Activated CD4-positive, alpha-beta T cell treated with anti-CD3 and anti-CD28 coated beads, Interleukin-2, amount 10 ng/mL, durations not matched to agents 7 days and 5 days (primary cell): ENCODE data around the gene SLC37A1. TPM values are rescaled to one million over a fixed set of nuclear protein-coding genes. Genes with fewer than 3 reads are reported as not detected.
"Not testable (repeated sequence)": the region's sequence is repeated elsewhere in the genome, so short reads cannot be mapped to it uniquely, and the experiment has no call there.

Experiments used
- CTCF ChIA-PET: fragments of 350-600 bp; sonication (Branson Sonifier 250); formaldehyde crosslinking; loops from one replicate; lab custom pipeline; 2021; ENCODE audit warnings: antibody characterized with exemption; lab: Charles Lee
- POLR2A ChIA-PET: fragments of 350-600 bp; sonication (Branson Sonifier 250); formaldehyde crosslinking; loops from one replicate; lab custom pipeline; 2021; ENCODE audit warnings: antibody characterized with exemption; lab: Charles Lee
- DNase-seq: peaks from one replicate; pipeline ENCODE4 v3.0.0-alpha.2; 2020
- H3K27ac Mint-ChIP-seq: one replicate; pipeline ENCODE4 v1.8.0; 2021; ENCODE audit warnings: mild to moderate bottlenecking, moderate library complexity, mixed read lengths
- H3K27me3 Mint-ChIP-seq: one replicate; pipeline ENCODE4 v1.8.0; 2021; ENCODE audit warnings: mixed read lengths
- H3K36me3 Mint-ChIP-seq: one replicate; pipeline ENCODE4 v1.8.0; 2021; ENCODE audit warnings: low read depth, mixed read lengths
- H3K4me1 Mint-ChIP-seq: one replicate; pipeline ENCODE4 v1.8.0; 2021; ENCODE audit warnings: mixed read lengths
- H3K4me3 Mint-ChIP-seq: one replicate; pipeline ENCODE4 v1.8.0; 2021; ENCODE audit warnings: mild to moderate bottlenecking, moderate library complexity, mixed read lengths
- H3K9me3 Mint-ChIP-seq: one replicate; pipeline ENCODE4 v1.8.0; 2021; ENCODE audit warnings: mixed read lengths
- total RNA-seq, 2 experiments: library from RNA; stranded (reverse); gene quantifications; one replicate each; pipeline ENCODE4 v1.2.3, GENCODE V29; 2021

The SLC37A1 gene
- total RNA-seq, 2 experiments from 2014 or later: 19.2 to 20.2 TPM

GRCh38 chr21:42612390-42612789, 98.7 kb downstream of the SLC37A1 start:
- Mint-ChIP-seq H3K4me3 (no peak overlapping the region), H3K9me3 (peaks cover 9% of the 10 kb centered on the region), H3K27me3 (peaks cover 4% of the 10 kb centered on the region), H3K27ac (no peak overlapping the region), H3K36me3 (peaks cover 3% of the 10 kb centered on the region), H3K4me1 (peaks cover 11% of the 10 kb centered on the region)
- POLR2A ChIA-PET: no interaction called here
- CTCF ChIA-PET: interaction anchor here (0.7 kb wide), 1 partner anchor 18 kb away, joined by 3 read pairs; no protein-coding TSS in a partner anchor
- no peak for DNase-seq

DNA sequence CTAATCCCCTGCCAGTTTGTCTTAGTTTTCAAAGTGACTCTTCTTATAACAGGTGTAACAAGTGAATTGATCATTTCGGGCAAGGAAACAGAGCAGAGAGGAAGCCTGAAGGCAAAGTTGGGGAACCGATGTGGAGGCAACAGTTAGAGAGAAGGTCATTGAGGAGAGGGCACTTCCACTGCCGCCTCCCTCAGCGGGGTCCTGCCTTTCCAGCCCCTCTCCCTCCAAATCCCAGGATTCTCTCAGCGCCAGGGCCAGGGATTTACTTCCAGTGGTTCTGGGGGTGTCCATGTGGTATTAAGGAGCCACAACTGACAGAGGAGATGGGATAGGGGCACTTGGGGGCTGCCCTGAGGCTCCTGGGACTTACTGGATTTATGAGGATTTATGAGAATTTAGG, 100.1 kb downstream of the SLC37A1 start:
- peaks cover 9% of the 10 kb centered on the region for H3K9me3 Mint-ChIP-seq
- peaks cover 3% of the 10 kb centered on the region for H3K36me3 Mint-ChIP-seq
- DNase-seq: no peak
- CTCF ChIA-PET: no interaction called here
- POLR2A ChIA-PET: no interaction called here
- H3K4me1 Mint-ChIP-seq: peaks cover 11% of the 10 kb centered on the region
- H3K27me3 Mint-ChIP-seq: peaks cover 9% of the 10 kb centered on the region
- no peak overlapping the region for H3K4me3 Mint-ChIP-seq
- H3K27ac Mint-ChIP-seq: no peak overlapping the region

- H3K9me3 Mint-ChIP-seq: peaks cover 9% of the 10 kb centered on the region
- H3K4me1 Mint-ChIP-seq: peaks cover 10% of the 10 kb centered on the region
- H3K4me3 Mint-ChIP-seq: no peak overlapping the region
- POLR2A ChIA-PET: no interaction called here
- H3K27me3 Mint-ChIP-seq: peaks cover 16% of the 10 kb centered on the region
- peaks cover 3% of the 10 kb centered on the region for H3K36me3 Mint-ChIP-seq
- peak; percentile 67 for DNase-seq
- H3K27ac Mint-ChIP-seq: no peak overlapping the region
- CTCF ChIA-PET: interaction anchor here (1.0 kb wide), 2 partner anchors 17 to 21 kb away, joined by 3 to 4 read pairs; no protein-coding TSS in a partner anchor
These were observed 100.7 kb downstream of the SLC37A1 start for GRCh38 chr21:42614396-42614795.

GRCh38 chr21:42614811-42615351, 101.2 kb downstream of the SLC37A1 start:
- H3K27me3 Mint-ChIP-seq: peaks cover 16% of the 10 kb centered on the region
- CTCF ChIA-PET: interaction anchor here (0.6 to 1.0 kb wide), 3 partner anchors 17 to 231 kb away, joined by 3 to 4 read pairs (median 3); no protein-coding TSS in a partner anchor
- H3K4me1 Mint-ChIP-seq: peaks cover 6% of the 10 kb centered on the region
- H3K27ac Mint-ChIP-seq: no peak overlapping the region
- H3K4me3 Mint-ChIP-seq: no peak overlapping the region
- POLR2A ChIA-PET: interaction anchor here (0.6 kb wide), 1 partner anchor 375 kb away, joined by 3 read pairs; no protein-coding TSS in a partner anchor
- H3K36me3 Mint-ChIP-seq: peaks cover 3% of the 10 kb centered on the region
- H3K9me3 Mint-ChIP-seq: peaks cover 9% of the 10 kb centered on the region
- DNase-seq: peak; percentile 67

- H3K4me1 Mint-ChIP-seq, H3K9me3 Mint-ChIP-seq, H3K36me3 Mint-ChIP-seq, DNase-seq, H3K4me3 Mint-ChIP-seq, H3K27ac Mint-ChIP-seq: not testable (repeated sequence)
- CTCF ChIA-PET: interaction anchor here (0.6 to 1.0 kb wide), 3 partner anchors 18 to 231 kb away, joined by 3 to 4 read pairs (median 3); no protein-coding TSS in a partner anchor
- POLR2A ChIA-PET: interaction anchor here (0.6 kb wide), 1 partner anchor 374 kb away, joined by 3 read pairs; no protein-coding TSS in a partner anchor
- H3K27me3 Mint-ChIP-seq: peaks cover 18% of the 10 kb centered on the region
These were observed 101.7 kb downstream of the SLC37A1 start for GRCh38 chr21:42615377-42615776.

DNA sequence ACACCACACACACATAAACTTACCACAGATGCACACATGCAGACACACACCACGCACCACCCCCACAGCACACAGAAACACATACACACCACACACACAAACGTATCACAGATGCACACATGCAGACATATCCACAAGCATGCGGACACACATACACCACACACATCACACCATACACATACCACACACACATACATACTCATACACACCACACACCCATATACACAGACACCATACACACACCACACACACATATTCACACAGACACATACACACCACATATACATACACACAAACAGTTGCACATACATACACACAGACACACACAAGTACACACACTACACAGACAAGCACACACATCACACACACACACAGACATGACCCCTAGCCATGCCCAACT, 102.3 kb downstream of the SLC37A1 start:
- no peak for DNase-seq
- CTCF ChIA-PET: no interaction called here
- POLR2A ChIA-PET: no interaction called here
- Mint-ChIP-seq H3K4me1 (peaks cover 2% of the 10 kb centered on the region), H3K27me3 (peaks cover 18% of the 10 kb centered on the region), H3K9me3 (peaks cover 9% of the 10 kb centered on the region), H3K27ac (no peak overlapping the region), H3K36me3 (peaks cover 3% of the 10 kb centered on the region), H3K4me3 (no peak overlapping the region)

- H3K27me3 Mint-ChIP-seq: peaks cover 18% of the 10 kb centered on the region
- CTCF ChIA-PET: no interaction called here
These were observed 102.8 kb downstream of the SLC37A1 start for GRCh38 chr21:42616446-42616845.

GRCh38 chr21:42616941-42617340, 103.3 kb downstream of the SLC37A1 start:
- Mint-ChIP-seq H3K36me3 (peaks cover under 1% of the 10 kb centered on the region), H3K27ac (no peak overlapping the region), H3K9me3 (peaks cover 8% of the 10 kb centered on the region), H3K4me3 (no peak overlapping the region), H3K4me1 (peaks cover 2% of the 10 kb centered on the region), H3K27me3 (peaks cover 20% of the 10 kb centered on the region)
- ChIA-PET CTCF (interaction anchor here (0.7 to 1.4 kb wide), 3 partner anchors 24 to 216 kb away, joined by 3 to 4 read pairs (median 3); no protein-coding TSS in a partner anchor), POLR2A (no interaction called here)
- no peak for DNase-seq

More at GRCh38 chr21:42616446-42616845, 102.8 kb downstream of the SLC37A1 start:
- Mint-ChIP-seq H3K27ac (no peak overlapping the region), H3K36me3 (peaks cover 3% of the 10 kb centered on the region), H3K9me3 (peaks cover 9% of the 10 kb centered on the region), H3K4me3 (no peak overlapping the region), H3K4me1 (peaks cover 2% of the 10 kb centered on the region)
- POLR2A ChIA-PET: no interaction called here
- peak; percentile 67 for DNase-seq

GRCh38 chr21:42617486-42617885, 103.8 kb downstream of the SLC37A1 start:
- Mint-ChIP-seq H3K27me3 (peaks cover 23% of the 10 kb centered on the region), H3K4me3 (no peak overlapping the region), H3K4me1 (peaks cover 2% of the 10 kb centered on the region), H3K27ac (no peak overlapping the region), H3K36me3 (no peaks in the 10 kb centered on the region), H3K9me3 (peaks cover 4% of the 10 kb centered on the region)
- no peak for DNase-seq
- CTCF ChIA-PET: interaction anchor here (0.7 to 1.4 kb wide), 3 partner anchors 24 to 216 kb away, joined by 3 to 4 read pairs (median 3); no protein-coding TSS in a partner anchor
- POLR2A ChIA-PET: no interaction called here

DNA sequence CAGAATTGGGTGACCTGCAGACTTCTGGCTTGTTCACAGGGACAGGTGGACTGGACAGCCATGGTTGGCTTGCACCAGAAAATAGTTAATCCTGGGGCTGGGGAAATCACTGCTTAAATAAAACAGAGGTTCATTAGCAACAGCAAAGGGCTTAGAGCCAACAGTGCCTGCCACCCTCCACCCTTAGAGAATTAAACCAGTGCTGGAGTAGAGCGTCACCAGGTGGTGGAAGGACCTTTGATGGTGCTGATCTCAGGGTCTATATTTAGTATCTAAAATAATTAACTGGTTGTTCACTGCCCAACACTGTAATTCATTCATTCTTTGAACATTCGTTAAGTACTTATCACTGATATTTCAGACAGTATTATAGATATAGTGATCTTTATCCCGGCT, 105.1 kb downstream of the SLC37A1 start:
- Mint-ChIP-seq H3K27me3 (peaks cover 27% of the 10 kb centered on the region), H3K36me3 (no peaks in the 10 kb centered on the region), H3K27ac (no peak overlapping the region), H3K4me3 (no peak overlapping the region), H3K9me3 (no peaks in the 10 kb centered on the region), H3K4me1 (no peaks in the 10 kb centered on the region)
- ChIA-PET CTCF (interaction anchor here (0.6 kb wide), 1 partner anchor 636 kb away, joined by 3 read pairs; no protein-coding TSS in a partner anchor), POLR2A (no interaction called here)
- DNase-seq: no peak

- CTCF ChIA-PET: interaction anchor here (0.6 kb wide), 1 partner anchor 636 kb away, joined by 3 read pairs; no protein-coding TSS in a partner anchor
- Mint-ChIP-seq H3K9me3 (no peaks in the 10 kb centered on the region), H3K27me3 (peaks cover 28% of the 10 kb centered on the region)
These were observed 105.5 kb downstream of the SLC37A1 start for GRCh38 chr21:42619166-42619565.

GRCh38 chr21:42619841-42620240, 106.2 kb downstream of the SLC37A1 start:
- Mint-ChIP-seq H3K9me3 (no peaks in the 10 kb centered on the region), H3K4me3 (no peak overlapping the region), H3K27ac (no peak overlapping the region), H3K4me1 (peaks cover 6% of the 10 kb centered on the region), H3K27me3 (peaks cover 32% of the 10 kb centered on the region), H3K36me3 (no peaks in the 10 kb centered on the region)
- POLR2A ChIA-PET: no interaction called here
- CTCF ChIA-PET: no interaction called here
- no peak for DNase-seq

More at GRCh38 chr21:42619166-42619565, 105.5 kb downstream of the SLC37A1 start:
- POLR2A ChIA-PET: no interaction called here
- DNase-seq: no peak
- peaks cover under 1% of the 10 kb centered on the region for H3K4me1 Mint-ChIP-seq
- H3K36me3 Mint-ChIP-seq: no peaks in the 10 kb centered on the region
- H3K4me3 Mint-ChIP-seq: no peak overlapping the region
- no peak overlapping the region for H3K27ac Mint-ChIP-seq

DNA sequence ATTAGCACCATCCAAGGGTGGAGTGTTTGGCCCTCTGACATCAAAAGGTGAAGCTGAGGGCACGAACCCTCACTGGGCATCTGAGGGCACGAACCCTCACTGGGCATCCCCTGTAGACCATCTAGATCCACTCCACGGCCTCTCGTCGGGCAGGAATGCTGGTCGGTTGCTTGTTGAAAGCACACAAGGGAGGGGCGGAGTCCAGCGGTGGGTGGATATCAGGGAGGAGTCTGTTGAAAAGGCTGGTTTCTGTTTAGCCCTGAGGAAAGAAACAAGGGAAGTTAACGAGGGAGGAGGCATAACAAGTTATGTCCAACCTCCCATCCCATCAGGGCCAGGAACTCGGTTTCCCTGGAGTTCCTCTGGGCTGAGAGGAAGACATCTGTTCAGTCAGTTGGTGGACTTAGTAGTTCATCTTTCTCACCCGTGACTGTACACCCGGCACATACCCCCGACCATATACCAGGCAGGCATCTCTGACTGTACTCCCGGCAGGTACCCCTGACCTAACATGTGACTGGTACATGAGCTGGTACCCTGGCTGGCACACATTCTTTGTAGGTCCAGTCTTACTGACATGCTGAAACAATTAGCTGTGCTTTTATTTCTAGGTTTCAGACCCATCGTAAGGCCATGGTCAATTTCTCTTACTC, 107.6 kb downstream of the SLC37A1 start:
- CTCF ChIA-PET: interaction anchor here (0.7 kb wide), 1 partner anchor 15 kb away, joined by 4 read pairs; no protein-coding TSS in a partner anchor

More for the DNA sequence above, 107.6 kb downstream of the SLC37A1 start:
- H3K9me3 Mint-ChIP-seq: no peaks in the 10 kb centered on the region
- H3K4me1 Mint-ChIP-seq: peaks cover 6% of the 10 kb centered on the region
- no peaks in the 10 kb centered on the region for H3K36me3 Mint-ChIP-seq
- DNase-seq: no peak
- no peak overlapping the region for H3K4me3 Mint-ChIP-seq
- POLR2A ChIA-PET: no interaction called here
- peaks cover 33% of the 10 kb centered on the region for H3K27me3 Mint-ChIP-seq
- no peak overlapping the region for H3K27ac Mint-ChIP-seq
